ENCODE measurements around the gene EPHB2. TPM values are rescaled to one million over a fixed set of nuclear protein-coding genes. Genes with fewer than 3 reads are reported as not detected.

The EPHB2 gene
- total and polyA plus RNA-seq, 2 of the 8 experiments (the other 6 are each of a cell fraction or from before 2014, with no cell fraction given): 15.8 to 17.2 TPM

GRCh38 chr1:22677931-22678896, 32.4 kb upstream of the EPHB2 start (continued):
- TF ChIP-seq CHD7 (IDR thresholded peaks at IDR 0.05; ENCODE audit: insufficient replicate concordance, low read length) (no peak), ZNF274 (IDR thresholded peaks at IDR 0.05; ENCODE audit: borderline replicate concordance, extremely low read depth, low read length) (no peak), CHD2 (IDR thresholded peaks at IDR 0.05; ENCODE audit: low read length) (no peak), KDM4A (IDR thresholded peaks at IDR 0.05; ENCODE audit: low read depth, low read length, severe bottlenecking) (no peak), RAD21 (IDR thresholded peaks at IDR 0.05 in 1 of 2, conservative IDR thresholded peaks at IDR 0.05 in 1 of 2; ENCODE audit: low read depth in 2 of 2, low read length in 2 of 2) (no peak), TAF1 (IDR thresholded peaks at IDR 0.05; ENCODE audit: low read depth, low read length) (no peak), HDAC6 (IDR thresholded peaks at IDR 0.05; ENCODE audit: low read depth, low read length) (no peak), TCF12 (IDR thresholded peaks at IDR 0.05; ENCODE audit: low read depth, low read length) (no peak)
